NCI-H2081 treated with DMSO at 0.1 percent for 48 hours (cell line): Measurements from ENCODE around the gene WIPF2.
"Not testable (repeated sequence)": the region's sequence is repeated elsewhere in the genome, so short reads cannot be mapped to it uniquely, and the experiment has no call there.

Experiments used
- DNase-seq: peaks from one replicate; lab custom pipeline; 2025; lab: John Stamatoyannopoulos, UW

The WIPF2 gene

DNA sequence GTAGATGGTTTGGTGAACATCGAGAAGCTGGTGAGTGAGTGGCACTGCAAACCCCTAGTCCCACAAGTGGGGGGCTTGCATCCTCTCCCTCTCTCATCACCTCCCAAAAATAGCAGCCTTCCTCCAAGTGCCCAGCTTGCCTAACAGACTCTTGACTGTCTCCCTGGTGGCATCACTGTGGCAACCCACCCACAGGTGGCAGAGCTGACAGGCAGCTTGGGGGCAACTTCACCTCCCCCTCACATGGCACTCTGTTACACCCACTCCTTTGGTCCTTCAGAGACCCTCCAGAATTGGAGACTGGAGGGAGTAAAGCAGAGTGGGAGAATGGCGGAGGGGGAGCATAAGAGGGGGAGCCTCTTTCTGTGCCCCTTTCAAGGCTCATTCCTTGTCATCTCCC, 26.1 kb upstream of the WIPF2 start:
- DNase-seq = no peak

DNA sequence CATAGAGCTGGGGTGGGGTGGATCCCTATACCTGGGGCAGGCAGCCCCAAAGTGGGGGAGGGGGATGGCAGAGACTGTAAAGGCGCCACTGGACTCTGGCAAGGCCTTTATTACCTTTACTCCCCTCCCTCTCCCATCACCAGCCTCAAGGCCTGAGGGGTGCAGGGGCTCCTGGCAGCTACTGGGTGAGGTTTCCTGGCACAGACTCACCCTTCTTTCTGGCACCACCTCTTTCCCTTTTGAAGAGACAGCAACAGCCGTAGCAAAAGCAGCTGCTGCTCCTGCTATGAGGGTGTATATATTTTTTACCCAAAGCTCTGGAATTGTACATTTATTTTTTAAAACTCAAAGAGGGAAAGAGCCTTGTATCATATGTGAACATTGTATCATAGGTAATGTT, 24.3 kb upstream of the WIPF2 start:
- no peak for DNase-seq

DNA sequence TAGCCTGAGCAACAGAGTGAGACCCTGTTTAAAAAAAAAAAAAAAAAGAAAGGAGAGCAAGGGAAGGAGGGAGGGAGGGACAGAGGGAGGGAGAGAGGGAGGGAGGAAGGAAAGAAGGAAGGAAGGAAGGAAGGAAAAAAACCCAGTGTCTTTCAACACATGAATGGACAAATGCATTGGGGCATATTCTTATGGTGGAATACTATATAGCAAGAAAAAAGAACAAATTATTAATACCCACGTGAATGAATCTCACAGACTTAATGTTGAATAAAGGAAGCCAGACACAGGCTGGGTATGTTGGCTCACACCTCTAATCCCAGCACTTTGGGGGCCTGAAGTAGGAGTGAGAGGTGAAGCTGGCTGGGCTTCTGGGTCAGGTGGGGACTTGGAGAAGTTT, 21.6 kb upstream of the WIPF2 start:
- DNase-seq = no peak

DNA sequence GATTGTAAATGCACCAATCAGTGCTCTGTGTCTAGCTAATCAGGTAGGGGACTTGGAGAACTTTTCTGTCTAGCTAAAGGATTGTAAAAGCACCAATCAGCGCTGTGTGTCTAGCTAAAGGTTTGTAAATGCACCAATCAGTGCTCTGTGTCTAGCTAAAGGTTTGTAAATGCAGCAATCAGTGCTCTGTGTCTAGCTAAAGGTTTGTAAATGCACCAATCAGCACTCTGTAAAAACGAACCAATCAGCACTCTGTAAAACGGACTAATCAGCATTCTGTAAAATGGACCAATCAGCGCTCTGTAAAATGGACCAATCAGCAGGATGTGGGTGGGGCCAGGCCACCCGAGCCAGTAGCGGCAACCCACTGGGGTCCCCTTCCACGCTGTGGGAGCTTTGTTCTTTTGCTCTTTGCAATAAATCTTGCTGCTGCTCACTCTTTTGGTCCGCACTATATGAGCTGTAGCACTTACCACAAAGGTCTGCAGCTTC, 21.1 kb upstream of the WIPF2 start:
- DNase-seq = not testable (repeated sequence)

DNA sequence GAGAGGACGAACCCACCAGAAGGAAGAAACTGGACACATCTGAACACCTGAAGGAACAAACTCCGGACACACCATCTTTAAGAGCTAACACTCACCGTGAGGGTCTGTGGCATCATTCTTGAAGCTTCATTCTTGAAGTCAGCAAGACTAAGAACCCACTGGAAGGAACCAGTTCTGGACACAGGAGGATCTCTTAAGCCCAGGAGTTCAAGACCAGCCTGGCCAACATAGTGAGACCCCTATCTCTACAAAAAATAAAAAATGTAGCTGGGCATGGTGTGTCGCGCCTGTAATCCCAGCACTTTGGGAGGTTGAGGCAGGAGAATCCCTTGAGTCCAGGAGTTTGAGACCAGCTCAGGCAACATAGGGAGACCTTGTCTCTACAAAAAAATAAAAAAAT, 20.5 kb upstream of the WIPF2 start:
- no peak for DNase-seq

DNA sequence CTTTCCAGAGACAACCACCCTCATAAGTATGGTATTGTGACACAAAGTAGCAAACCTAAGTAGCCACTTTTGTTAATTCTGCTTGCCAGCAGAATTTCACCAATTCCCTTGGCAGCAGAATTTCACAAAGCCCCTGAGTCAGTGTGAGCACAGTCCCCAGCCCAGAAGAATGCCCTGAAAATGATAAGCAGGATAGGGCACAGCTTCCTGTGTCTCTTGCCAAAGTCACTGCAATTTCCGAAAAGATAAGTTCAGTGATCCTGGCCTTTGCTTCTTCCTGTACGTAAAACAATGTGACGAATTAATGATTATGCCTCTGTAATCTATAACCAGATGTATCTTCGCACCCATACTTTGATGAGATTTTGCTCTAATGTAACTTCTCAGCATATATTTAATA, 16.0 kb upstream of the WIPF2 start:
- no peak for DNase-seq

DNA sequence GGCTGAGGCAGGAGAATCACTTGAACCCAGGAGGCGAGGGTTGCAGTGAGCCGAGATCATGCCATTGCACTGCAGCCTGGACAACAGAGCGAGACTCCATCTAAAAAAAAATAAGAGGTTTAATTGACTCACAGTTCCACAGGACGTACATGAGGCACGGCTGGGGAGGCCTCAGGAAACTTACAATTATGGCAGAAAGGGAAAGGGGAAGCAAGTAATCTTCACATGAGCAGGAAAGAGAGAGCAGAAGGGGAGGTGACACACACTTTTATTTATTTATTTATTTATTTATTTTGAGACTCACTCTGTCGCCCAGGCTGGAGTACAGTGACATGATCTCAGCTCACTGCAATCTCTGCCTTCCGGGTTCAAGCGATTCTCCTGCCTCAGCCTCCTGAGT, 12.9 kb upstream of the WIPF2 start:
- DNase-seq = not testable (repeated sequence)

DNA sequence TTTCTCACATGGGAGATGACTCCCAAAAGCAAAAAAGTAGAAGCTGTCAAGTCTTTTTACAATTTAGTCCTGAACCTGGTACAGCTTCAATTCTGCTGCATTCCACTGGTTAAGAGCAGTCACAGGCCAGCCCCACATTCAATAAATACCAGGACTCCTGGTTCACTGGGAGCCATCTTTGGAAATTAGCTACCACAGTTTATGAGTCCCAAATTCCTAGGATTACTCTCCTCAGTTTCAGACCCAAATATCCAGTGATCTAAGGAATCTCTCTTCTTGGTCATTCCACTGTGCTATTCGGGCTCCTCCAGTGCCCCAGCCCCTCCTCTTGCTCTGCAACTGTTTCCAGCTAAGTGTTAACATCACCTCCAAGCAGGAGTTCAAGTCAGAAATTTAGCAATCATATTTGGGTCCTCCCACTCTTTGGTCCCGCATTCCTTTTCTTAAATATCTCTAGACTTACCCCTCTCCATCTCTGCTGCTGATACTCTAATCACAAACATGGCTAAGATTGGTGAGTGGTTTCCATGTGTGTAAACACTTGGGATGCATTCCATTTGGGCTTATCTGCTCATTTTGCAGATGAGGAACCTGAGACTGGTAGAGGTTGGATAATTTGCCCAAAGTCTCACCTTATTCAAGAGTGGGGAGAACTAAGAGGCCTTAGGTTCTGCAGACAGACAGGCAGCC, 9.6 kb upstream of the WIPF2 start:
- DNase-seq = no peak

DNA sequence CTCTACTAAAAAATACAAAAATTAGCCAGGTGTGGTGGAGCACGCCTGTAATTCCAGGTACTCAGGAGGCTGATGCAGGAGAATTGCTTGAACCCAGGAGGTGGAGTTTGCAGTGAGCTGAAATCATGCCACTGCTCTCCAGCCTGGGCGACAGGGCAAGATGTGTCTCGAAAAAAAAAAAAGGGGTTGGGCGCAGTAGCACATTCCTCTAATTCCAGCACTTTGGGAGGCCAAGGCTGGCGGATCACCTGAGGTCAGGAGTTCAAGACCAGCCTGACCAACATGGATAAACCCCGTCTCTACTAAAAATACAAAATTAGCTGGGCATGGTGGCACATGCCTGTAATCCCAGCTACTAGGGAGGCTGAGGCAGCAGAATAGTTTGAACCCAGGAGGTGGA, 5.2 kb upstream of the WIPF2 start:
- not testable (repeated sequence) for DNase-seq

DNA sequence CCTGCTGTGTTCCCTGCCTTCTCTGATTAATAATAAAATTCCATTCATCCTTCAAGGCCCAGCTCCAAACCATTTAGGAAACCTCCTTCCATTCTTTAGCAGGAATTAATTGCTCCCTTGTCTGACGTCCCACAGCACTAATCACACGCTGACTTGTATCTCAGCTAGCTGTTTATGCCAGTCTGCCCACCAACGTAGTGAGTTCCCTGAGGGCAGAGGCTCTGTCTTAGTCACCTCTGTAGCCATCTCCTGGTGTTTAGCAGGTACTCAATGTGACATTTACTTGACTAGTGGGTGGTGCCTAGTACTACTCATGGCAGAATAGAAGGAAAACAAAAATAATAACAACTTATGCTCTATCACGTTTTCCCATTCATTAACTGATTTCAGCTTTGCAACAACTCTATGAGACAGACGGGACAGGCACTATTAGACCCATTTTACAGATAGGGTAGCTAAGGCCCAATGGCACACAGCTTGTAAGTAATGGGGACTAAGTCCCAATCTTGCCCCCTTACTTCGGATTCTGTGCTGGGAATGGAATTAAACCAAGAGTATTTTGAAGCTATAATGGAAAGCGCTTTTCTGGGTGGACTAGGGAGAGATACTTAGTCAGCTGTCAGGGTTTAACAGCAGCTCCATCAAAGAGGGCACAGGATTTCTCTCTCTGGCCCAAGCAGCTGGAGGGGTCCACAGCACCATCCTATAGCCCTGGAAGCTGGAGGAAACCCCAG, 931 bp upstream of the WIPF2 start:
- DNase-seq = no peak

DNA sequence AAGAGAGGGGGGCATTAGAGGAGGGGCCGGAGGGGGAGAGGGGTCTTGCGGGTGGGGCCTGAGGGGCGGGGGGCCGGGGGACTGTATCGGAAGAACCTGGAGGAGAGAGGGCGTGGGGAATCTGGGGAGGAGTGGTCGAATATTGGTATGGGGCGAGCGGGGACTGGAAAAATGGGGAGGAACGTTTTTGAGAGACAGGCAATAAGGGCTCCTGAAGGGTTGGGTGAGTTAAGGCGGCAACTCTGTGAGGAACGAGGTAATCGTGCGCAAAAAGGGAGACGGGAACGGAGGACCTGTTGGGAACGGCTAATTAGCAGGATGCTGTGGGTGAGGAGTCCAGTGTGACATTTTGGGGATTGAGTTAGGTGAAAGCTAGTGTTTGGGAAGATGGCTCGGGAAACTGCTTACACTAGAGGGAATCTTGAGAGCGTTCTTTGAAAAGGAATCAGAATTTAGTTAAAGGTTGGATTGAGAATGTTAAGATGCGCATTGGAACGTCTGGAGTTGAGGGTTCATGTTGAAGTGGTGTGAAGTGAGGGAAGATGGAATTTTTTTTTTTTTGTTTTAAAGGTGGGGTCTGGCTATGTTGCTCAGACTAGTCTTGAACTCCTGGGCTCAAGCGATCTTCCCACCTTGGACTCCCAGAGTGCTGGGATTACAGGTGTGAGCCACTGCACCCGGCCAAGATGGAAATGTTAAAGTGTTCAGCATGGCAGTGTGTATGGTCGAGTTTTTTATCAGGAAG, 662 bp downstream of the WIPF2 start:
- peak; percentile 22 for DNase-seq

DNA sequence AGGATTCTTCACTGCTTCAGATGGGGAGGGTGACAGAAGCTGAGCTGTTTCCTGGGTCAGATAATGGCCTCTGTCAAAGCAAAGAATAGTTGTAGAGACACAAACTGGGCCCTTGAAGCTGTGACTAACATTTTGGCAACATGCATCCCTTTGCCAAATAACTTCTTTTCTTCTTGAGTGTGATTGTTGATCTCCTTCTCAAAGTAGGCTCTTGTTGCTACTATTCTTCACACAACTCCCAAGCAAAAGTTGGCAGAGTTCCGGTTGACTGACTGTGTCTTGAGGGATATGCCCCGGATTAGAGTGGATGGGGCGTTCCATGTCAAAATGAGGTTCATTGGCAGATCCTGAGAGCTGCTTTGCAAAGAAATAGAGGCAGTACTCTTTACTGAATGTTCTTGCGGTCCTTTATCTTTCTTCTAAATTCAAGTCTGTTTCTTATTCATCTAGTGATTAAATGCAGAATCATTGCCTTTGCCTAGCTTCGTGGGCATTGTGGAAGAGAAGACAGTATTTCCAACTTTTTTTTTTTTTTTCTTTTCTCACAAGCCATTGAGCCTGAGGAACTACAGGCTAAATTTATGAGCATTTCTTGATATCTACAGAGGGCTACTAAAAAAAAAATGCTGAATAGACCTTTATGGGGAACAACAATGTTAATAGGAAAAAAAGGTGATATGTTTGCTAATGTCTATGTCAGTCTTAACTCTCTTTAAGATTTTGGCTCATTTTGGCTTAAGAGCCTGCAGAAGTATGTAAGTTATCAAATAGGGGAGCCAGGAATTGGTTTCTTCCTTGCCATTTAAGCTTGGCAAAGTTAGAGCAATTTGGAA, 5.8 kb downstream of the WIPF2 start:
- DNase-seq = no peak

DNA sequence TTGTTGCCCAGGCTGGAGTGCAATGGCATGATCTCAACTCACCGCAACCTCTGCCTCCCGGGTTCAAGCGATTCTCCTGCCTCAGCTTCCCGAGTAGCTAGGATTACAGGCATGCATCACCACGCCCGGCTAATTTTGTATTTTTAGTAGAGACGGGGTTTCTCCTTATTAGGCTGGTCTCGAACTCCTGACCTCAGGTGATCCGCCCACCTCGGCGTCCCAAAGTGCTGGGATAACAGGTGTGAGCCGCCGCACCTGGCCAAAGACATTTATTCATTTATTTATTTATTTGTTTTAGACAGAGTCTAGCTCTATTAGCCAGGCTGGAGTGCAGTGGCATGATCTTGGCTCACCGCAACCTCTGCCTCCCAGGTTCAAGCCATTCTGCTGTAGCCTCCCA, 10.0 kb downstream of the WIPF2 start:
- DNase-seq = not testable (repeated sequence)

DNA sequence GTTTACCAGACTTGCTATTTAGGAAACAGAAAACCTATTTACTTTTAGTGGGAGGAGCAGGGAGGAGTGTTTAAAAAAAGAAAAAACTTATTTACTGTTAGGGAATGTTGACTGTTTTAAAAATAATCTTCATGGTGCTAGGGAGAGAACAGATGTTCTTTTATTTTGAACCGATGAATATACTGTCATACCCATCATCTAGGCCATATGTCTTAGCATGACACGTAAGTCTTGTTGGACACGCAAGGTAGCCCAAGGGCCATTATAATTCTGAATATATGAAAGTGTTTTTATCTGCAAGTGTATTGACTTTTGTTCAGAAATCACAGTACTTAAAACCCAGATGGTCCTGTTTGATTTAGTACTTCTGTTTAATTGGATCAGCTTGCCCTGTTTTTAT, 11.6 kb downstream of the WIPF2 start:
- no peak for DNase-seq

DNA sequence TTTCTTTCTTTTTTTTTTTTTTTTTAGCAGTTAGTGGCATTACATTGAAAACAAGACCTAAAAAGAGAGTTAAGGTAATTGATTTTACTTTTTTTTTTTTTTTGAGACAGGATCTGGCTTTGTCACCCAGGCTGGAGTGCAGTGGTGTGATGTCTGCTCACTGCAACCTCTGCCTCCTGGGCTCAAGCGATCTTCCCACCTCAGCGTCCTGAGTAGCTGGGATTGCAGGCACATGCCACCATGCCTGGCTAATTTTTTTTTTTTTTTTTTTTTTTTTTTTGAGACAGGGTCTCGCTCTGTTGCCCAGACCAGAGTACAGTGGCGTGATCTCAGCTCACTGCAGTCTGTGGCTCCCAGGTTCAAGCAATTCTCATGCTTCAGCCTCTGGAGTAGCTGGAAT, 12.8 kb downstream of the WIPF2 start:
- not testable (repeated sequence) for DNase-seq

DNA sequence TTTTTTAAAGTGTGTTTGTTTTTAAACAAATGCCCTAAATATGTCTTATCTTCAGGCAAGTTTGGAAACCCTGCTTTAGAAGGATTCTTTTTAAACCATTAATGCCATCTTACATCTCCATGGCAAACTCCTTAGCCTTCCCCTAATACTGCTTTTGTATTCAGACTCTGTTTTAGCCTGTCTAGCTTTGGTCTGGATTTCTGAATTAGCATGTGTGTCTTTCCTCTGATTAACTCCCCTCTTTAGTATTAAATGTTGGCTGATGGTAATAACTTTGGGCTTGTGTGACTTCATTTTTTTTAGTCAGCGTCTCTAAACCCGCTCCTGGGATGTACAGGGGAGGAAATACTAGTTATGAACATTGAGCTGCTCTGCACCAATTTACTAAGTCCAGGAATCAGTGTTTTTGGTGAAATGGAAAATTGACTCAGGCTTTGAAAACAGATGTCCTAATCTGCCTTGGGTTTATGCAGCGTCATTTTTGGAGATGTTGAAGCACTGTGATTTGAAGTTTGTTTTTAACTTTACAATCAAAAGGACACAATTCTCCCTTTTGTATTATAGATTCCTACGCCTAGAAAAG, 22.2 kb downstream of the WIPF2 start:
- DNase-seq = no peak

DNA sequence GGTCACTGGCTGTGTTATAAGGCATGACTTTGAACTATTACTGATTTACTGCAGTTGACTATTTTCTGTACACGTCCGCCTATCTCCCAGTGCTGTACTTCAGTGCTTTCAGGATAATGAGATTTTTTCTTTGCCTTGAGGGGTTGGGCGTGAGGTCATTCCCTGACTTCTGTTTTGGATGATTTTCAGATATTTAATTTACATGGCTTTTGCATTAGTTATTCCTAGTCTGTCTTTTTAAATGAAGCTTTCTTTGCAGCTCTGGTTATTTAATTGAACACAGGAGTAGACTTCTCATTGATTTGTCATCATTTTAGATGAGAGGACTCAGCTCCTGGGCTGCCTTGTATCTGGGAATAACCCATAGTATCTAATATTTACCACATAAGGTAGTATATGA, 23.7 kb downstream of the WIPF2 start:
- DNase-seq = no peak

DNA sequence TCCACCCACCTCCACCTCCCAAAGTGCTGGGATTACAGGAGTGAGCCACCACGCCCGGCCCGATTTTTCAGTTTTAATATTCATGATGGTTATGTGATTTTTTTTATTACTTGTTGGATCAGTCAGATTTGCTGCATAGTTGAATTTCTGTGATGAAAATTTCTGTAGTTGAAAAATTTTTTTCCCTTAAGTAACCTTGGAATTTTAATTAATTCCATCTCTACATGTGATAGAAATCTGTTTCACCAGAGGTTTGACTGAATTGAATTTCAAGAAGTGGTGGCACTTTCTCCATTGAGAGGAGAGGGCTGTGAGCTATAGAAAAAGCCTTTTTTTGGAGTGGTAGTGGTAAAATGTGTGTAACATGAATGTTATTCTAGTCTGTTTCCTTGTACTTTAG, 24.7 kb downstream of the WIPF2 start:
- no peak for DNase-seq

DNA sequence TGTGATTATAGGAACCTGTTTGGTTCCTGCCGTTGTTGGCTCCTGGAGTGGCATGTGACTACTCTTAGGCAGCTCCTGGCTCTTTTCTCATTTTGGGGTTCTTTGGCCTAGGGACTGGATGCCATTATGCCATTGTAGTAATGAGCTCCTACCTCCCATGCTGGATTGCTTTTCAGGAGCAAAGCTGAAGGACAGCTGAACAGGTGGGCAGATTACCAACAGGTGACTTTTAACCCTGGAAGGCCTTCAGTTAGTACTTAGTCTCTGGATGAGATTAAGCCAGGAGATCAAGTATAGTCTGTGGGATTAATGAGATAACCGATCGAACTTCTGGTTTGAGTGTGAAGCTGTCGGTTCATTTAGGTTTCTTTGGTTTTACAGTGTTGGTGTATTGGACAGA, 25.2 kb downstream of the WIPF2 start:
- DNase-seq = no peak

DNA sequence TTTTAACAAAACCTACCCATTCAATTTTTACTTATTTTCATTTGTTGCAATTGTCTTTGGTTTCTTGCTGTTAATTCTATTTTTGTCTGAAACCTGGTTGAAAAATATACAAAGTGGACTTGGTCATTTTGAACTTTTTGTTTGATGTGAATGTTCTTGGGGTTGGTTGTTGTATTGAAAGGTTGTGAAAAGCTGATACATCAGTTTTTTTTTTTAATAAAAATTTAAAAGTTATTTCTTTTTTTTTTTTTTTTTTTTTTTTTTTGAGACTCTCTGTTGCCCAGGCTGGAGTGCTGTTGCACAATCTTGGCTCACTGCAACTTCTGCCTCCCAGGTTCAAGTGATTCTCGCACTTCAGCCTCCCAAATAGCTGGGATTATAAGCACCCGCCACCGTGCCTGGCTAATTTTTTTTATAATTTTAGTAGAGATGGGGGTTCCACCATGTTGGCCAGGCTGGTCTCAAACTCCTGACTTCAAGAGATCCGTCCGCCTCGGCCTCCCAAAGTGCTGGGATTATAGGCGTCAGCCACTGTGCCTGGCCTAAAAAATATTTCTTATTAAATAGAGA, 28.9 kb downstream of the WIPF2 start:
- no peak for DNase-seq

DNA sequence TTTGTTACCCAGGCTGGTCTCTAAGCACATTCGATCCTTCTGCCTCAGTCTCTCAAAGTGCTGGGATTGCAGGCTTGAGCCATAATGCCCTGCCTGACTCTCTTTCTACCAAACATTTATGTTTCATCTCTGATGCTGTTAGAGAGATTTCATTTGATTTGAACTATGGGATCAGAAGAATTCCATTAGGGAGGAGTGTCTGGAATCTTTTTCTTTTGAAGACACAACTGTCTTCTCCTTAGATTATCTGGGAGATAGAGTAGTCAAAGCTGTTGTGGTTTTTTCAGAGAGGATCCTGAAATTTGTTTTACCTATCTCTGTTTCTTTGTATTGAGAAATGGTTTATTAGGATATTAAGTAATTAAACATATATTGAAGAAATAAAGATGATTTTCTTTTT, 29.4 kb downstream of the WIPF2 start:
- DNase-seq = no peak
